ENCODE measurements around the gene KIF7. TPM values are rescaled to one million over a fixed set of nuclear protein-coding genes. Genes with fewer than 3 reads are reported as not detected.
"Not testable (repeated sequence)": the region's sequence is repeated elsewhere in the genome, so short reads cannot be mapped to it uniquely, and the experiment has no call there.

The KIF7 gene
- total and polyA plus RNA-seq, 2 of the 4 experiments (the other 2 are of a cell fraction) = 5.0 to 9.0 TPM

GRCh38 chr15:89690276-89691218, 35.3 kb upstream of the KIF7 start, which contains the start of the genes PEX11A and WDR93:
PEX11A (minus strand) TSS chr15:89690754; CDS start chr15:89690632, 122 bp downstream.
WDR93 (plus strand) TSS chr15:89690811; CDS start chr15:89701747, 10,936 bp downstream.
- peaks cover 2% of the 10 kb centered on the region; the same call in 1 of the 2 replicates for H3K4me1 ChIP-seq (ENCODE audit: control insufficient read depth, insufficient read depth, low read length)
- no peak within 1 kb of the TSS for H2AK5ac ChIP-seq (ENCODE audit: low read depth, low read length)
- H3K4ac ChIP-seq (ENCODE audit: low read depth, low read length) = peak within 1 kb of the TSS; percentile 65; the same call in 1 of the 2 replicates
- ChIA-PET CTCF (no interaction called here), POLR2A (ENCODE audit: unreplicated experiment) (no interaction called here)
- no peaks in the 10 kb centered on the region for H3K9me3 ChIP-seq (ENCODE audit: control insufficient read depth, insufficient read depth, low read length)
- H4K5ac ChIP-seq (ENCODE audit: low read depth, low read length) = peak within 1 kb of the TSS; percentile 97
- H3K4me2 ChIP-seq (ENCODE audit: low read depth, low read length) = peak within 1 kb of the TSS; percentile 95
- H4K8ac ChIP-seq (ENCODE audit: low read depth in 2 of 2, low read length in 2 of 2) = peak within 1 kb of the TSS; percentile 92
- H4K20me1 ChIP-seq (ENCODE audit: insufficient read depth, low read length) = no peaks in the 10 kb centered on the region
- peak within 1 kb of the TSS; percentile 38 for H2AK9ac ChIP-seq (replicated peaks; ENCODE audit: low read depth, low read length, poor library complexity)
- peak; percentile 99 for ATAC-seq (ENCODE audit: low read depth)
- H3K4me3 ChIP-seq (ENCODE audit: insufficient read depth, low read depth, low read length) = peak within 1 kb of the TSS; percentile 95
- peak within 1 kb of the TSS; percentile 80 for H3K14ac ChIP-seq (replicated peaks; ENCODE audit: low read depth, low read length)
- H2BK15ac ChIP-seq (ENCODE audit: low read depth, low read length) = no peak within 1 kb of the TSS
- BruUV-seq (replicated peaks) = no TSS peak
- peak within 1 kb of the TSS; percentile 71 for H4K91ac ChIP-seq (ENCODE audit: insufficient read depth, low read depth, low read length)
- peak; percentile 51 for DNase-seq
- peaks cover 2% of the 10 kb centered on the region for H3K27me3 ChIP-seq (ENCODE audit: control insufficient read depth, insufficient read depth, low read length)
- peaks cover 4% of the 10 kb centered on the region; the same call in 1 of the 2 replicates for H3K9me1 ChIP-seq (ENCODE audit: insufficient read depth, low read length)
- H2BK120ac ChIP-seq (ENCODE audit: low read depth, low read length) = no peak within 1 kb of the TSS; the same call in 1 of the 2 replicates
- H3K18ac ChIP-seq (ENCODE audit: low read depth, low read length) = peak within 1 kb of the TSS; percentile 11
- H2AFZ ChIP-seq (replicated peaks; ENCODE audit: low read length, poor library complexity) = peak within 1 kb of the TSS; percentile 99
- H3K79me1 ChIP-seq (ENCODE audit: low read depth in 1 of 2, low read length in 2 of 2) = peaks cover 3 to 6% of the 10 kb centered on the region in 2 experiments; a peak in 2 of 4 replicates
- in situ Hi-C loops (cut with MboI; ENCODE audit: low sequenced_read_pairs) = no loop called here
- H3K23ac ChIP-seq (ENCODE audit: low read depth, low read length) = 0 out of 2 replicates have a peak within 1 kb of the TSS, but pooled peaks have one; percentile 11
- no peak for TF ChIP-seq NFE2L2 (IDR thresholded peaks at IDR 0.05; ENCODE audit: low read depth, low read length)
- TF ChIP-seq SMC3 (IDR thresholded peaks at IDR 0.05; ENCODE audit: low read depth, low read length) = no peak
- 0 out of 2 replicates have a peak, but pooled peaks have one; percentile 17 for TF ChIP-seq BHLHE40 (IDR thresholded peaks at IDR 0.05; ENCODE audit: low read depth, low read length)
- TF ChIP-seq POLR2A (IDR thresholded peaks at IDR 0.05; ENCODE audit: low read depth, low read length) = no peak
- peak; percentile 43; the same call in 1 of the 2 replicates for TF ChIP-seq MAZ (IDR thresholded peaks at IDR 0.05; ENCODE audit: borderline replicate concordance, low read depth, low read length)
- intact Hi-C loops (cut with micrococcal nuclease) = no loop called here
- no peak within 1 kb of the TSS for H2BK20ac ChIP-seq (ENCODE audit: low read depth, low read length)
- no peak within 1 kb of the TSS for H2BK5ac ChIP-seq (ENCODE audit: low read depth, low read length, poor library complexity, severe bottlenecking)
- peak within 1 kb of the TSS; percentile 71 for H3K9ac ChIP-seq (ENCODE audit: low read depth, low read length)
- whole genome bisulfite sequencing, 2 experiments (ENCODE audit: extremely low coverage in 2 of 2, insufficient read length in 1 of 2) = 7% methylated on average over 6 of the region's 60 CpGs; no CpG with 5 or more reads in 1 of the 2 experiments
- H3K56ac ChIP-seq (ENCODE audit: extremely low read depth, insufficient read depth, low read length) = peak within 1 kb of the TSS; percentile 9; the same call in 1 of the 2 replicates
- H3K36me3 ChIP-seq (ENCODE audit: control insufficient read depth, insufficient read depth, low read length) = peaks cover 1% of the 10 kb centered on the region; the same call in 1 of the 2 replicates
- dilution Hi-C loops (cut with HindIII; ENCODE audit: low sequenced_read_pairs, unreplicated experiment) = no loop called here
- H3K27ac ChIP-seq (ENCODE audit: insufficient read depth, low read length) = peak within 1 kb of the TSS; percentile 25

GRCh38 chr15:89689930-89690275, 34.6 kb upstream of the KIF7 start:
- H4K91ac ChIP-seq (ENCODE audit: insufficient read depth, low read depth, low read length); H2BK120ac ChIP-seq (ENCODE audit: low read depth, low read length); in situ Hi-C loops (cut with MboI; ENCODE audit: low sequenced_read_pairs); DNase-seq; POLR2A ChIA-PET (ENCODE audit: unreplicated experiment); H2BK5ac ChIP-seq (ENCODE audit: low read depth, low read length, poor library complexity, severe bottlenecking); BruUV-seq (replicated peaks); dilution Hi-C loops (cut with HindIII; ENCODE audit: low sequenced_read_pairs, unreplicated experiment); H2AK5ac ChIP-seq (ENCODE audit: low read depth, low read length); intact Hi-C loops (cut with micrococcal nuclease); H3K36me3 ChIP-seq (ENCODE audit: control insufficient read depth, insufficient read depth, low read length); H3K27me3 ChIP-seq (ENCODE audit: control insufficient read depth, insufficient read depth, low read length); H3K56ac ChIP-seq (ENCODE audit: extremely low read depth, insufficient read depth, low read length); H3K4me1 ChIP-seq (ENCODE audit: control insufficient read depth, insufficient read depth, low read length); ATAC-seq (ENCODE audit: low read depth); H4K20me1 ChIP-seq (ENCODE audit: insufficient read depth, low read length); H3K9me3 ChIP-seq (ENCODE audit: control insufficient read depth, insufficient read depth, low read length); H2AK9ac ChIP-seq (replicated peaks; ENCODE audit: low read depth, low read length, poor library complexity); CTCF ChIA-PET; H3K4ac ChIP-seq (ENCODE audit: low read depth, low read length); H2BK15ac ChIP-seq (ENCODE audit: low read depth, low read length); H3K9me1 ChIP-seq (ENCODE audit: insufficient read depth, low read length); H2BK20ac ChIP-seq (ENCODE audit: low read depth, low read length); H3K79me1 ChIP-seq (ENCODE audit: low read depth in 1 of 2, low read length in 2 of 2): not testable (repeated sequence)
- H4K8ac ChIP-seq (ENCODE audit: low read depth in 2 of 2, low read length in 2 of 2) = peak overlapping the region; percentile 86 to 92
- H3K14ac ChIP-seq (replicated peaks; ENCODE audit: low read depth, low read length) = peak overlapping the region; percentile 80; the same call in 1 of the 2 replicates
- 80% methylated on average over 5 of the region's 15 CpGs; no CpG with 5 or more reads in 1 of the 2 experiments for WGBS, 2 experiments (ENCODE audit: extremely low coverage in 2 of 2, insufficient read length in 1 of 2)
- H3K18ac ChIP-seq (ENCODE audit: low read depth, low read length) = peak overlapping the region; percentile 11
- H3K4me2 ChIP-seq (ENCODE audit: low read depth, low read length) = peak overlapping the region; percentile 95
- peak overlapping the region; percentile 99 for H2AFZ ChIP-seq (replicated peaks; ENCODE audit: low read length, poor library complexity)
- peak overlapping the region; percentile 95 for H3K4me3 ChIP-seq (ENCODE audit: insufficient read depth, low read depth, low read length)
- H3K23ac ChIP-seq (ENCODE audit: low read depth, low read length) = 0 out of 2 replicates have a peak overlapping the region, but pooled peaks have one; percentile 11
- peak overlapping the region; percentile 71 for H3K9ac ChIP-seq (ENCODE audit: low read depth, low read length)
- peak overlapping the region; percentile 85 for H4K5ac ChIP-seq (ENCODE audit: low read depth, low read length)
- H3K27ac ChIP-seq (ENCODE audit: insufficient read depth, low read length) = peak overlapping the region; percentile 25; the same call in 1 of the 2 replicates
